ENCODE data around the gene AMMECR1.

- TF ChIP-seq ZNF121 (CRISPR knock-in tag; IDR thresholded peaks at IDR 0.05): no peak
- no peak for TF ChIP-seq HCFC1 (IDR thresholded peaks at IDR 0.05; ENCODE audit: low read depth, low read length)
- TF ChIP-seq CEBPB (IDR thresholded peaks at IDR 0.05; ENCODE audit: borderline replicate concordance, low read depth, low read length): no peak
- no peak for TF ChIP-seq TGIF2 (CRISPR knock-in tag; IDR thresholded peaks at IDR 0.05)
Observed at GRCh38 chrX:110318664-110318968, 731 bp upstream of the AMMECR1 start.

Data from HepG2 (cell line).